ENCODE measurements around the gene MMP12. TPM values are rescaled to one million over a fixed set of nuclear protein-coding genes. Genes with fewer than 3 reads are reported as not detected.

The MMP12 gene
- total and polyA plus RNA-seq, 4 donors, result not detected

DNA sequence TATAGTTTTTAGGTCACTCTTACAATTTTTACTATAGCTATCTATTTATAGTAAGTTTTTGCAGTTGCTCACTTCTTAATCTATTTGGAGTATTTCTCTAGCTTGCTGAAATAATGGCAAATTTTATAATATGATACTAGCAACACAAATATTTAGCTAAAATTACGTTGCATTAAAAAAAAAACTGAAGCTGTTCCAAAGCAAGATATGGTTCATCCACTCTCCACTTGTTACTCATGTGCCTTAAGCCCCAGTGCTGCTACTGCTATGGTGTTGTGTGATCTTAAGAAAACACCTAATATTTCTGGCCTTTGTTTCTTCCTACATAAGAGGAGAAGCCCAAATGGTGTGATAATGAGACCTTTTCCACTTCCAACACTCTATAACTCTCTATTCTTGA, 31.9 kb downstream of the MMP12 start:
- DNase-seq (ENCODE audit: low spot score), result no peak
- Histone ChIP-seq H3K9ac (ENCODE audit: low read depth in 1 of 2, low read length in 2 of 2) (no peak overlapping the region), H3K27me3 (ENCODE audit: control insufficient read depth in 4 of 4, insufficient read depth in 4 of 4, low read length in 3 of 4) (peaks cover 0 to 2% (median 0%) of the 10 kb centered on the region in 4 donors), H3K27ac (ENCODE audit: low read depth in 1 of 2, low read length in 2 of 2) (no peak overlapping the region), H3K9me3 (ENCODE audit: control insufficient read depth in 4 of 4, low read length in 3 of 4) (no peaks in the 10 kb centered on the region), H3K4me3 (ENCODE audit: low read depth in 1 of 3, low read length in 3 of 3) (no peak overlapping the region), H3K4me1 (ENCODE audit: control insufficient read depth in 4 of 4, insufficient read depth in 4 of 4, low read length in 3 of 4) (no peaks in the 10 kb centered on the region), H3K36me3 (ENCODE audit: control insufficient read depth in 4 of 4, insufficient read depth in 3 of 4, low read depth in 1 of 4, low read length in 3 of 4) (no peaks in the 10 kb centered on the region)
- 37% methylated on average over 1 of the region's 1 CpG for WGBS
- TF ChIP-seq FOXA2 (IDR thresholded peaks at IDR 0.05) (no peak), YY1 (IDR thresholded peaks at IDR 0.05) (no peak), ATF3 (IDR thresholded peaks at IDR 0.05) (no peak), RAD21 (IDR thresholded peaks at IDR 0.05) (no peak), EGR1 (IDR thresholded peaks at IDR 0.05; ENCODE audit: low read depth in 2 of 2) (no peak), FOXA1 (IDR thresholded peaks at IDR 0.05) (no peak), GABPA (IDR thresholded peaks at IDR 0.05 in 1 of 2, conservative IDR thresholded peaks at IDR 0.05 in 1 of 2) (no peak), HNF4A (conservative IDR thresholded peaks at IDR 0.05) (no peak), TAF1 (conservative IDR thresholded peaks at IDR 0.05) (no peak), ZBTB33 (IDR thresholded peaks at IDR 0.05) (no peak), HNF4G (IDR thresholded peaks at IDR 0.05) (no peak), NR2F2 (IDR thresholded peaks at IDR 0.05) (no peak), RXRA (IDR thresholded peaks at IDR 0.05) (no peak), CTCF (IDR thresholded peaks at IDR 0.05; ENCODE audit: low read depth, low read length, missing input control) (no peak), SP1 (IDR thresholded peaks at IDR 0.05) (no peak)
- TF ChIP-seq, protein P1, sequence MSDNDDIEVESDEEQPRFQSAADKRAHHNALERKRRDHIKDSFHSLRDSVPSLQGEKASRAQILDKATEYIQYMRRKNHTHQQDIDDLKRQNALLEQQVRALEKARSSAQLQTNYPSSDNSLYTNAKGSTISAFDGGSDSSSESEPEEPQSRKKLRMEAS (IDR thresholded peaks at IDR 0.05), result no peak
- TF ChIP-seq, protein P2, sequence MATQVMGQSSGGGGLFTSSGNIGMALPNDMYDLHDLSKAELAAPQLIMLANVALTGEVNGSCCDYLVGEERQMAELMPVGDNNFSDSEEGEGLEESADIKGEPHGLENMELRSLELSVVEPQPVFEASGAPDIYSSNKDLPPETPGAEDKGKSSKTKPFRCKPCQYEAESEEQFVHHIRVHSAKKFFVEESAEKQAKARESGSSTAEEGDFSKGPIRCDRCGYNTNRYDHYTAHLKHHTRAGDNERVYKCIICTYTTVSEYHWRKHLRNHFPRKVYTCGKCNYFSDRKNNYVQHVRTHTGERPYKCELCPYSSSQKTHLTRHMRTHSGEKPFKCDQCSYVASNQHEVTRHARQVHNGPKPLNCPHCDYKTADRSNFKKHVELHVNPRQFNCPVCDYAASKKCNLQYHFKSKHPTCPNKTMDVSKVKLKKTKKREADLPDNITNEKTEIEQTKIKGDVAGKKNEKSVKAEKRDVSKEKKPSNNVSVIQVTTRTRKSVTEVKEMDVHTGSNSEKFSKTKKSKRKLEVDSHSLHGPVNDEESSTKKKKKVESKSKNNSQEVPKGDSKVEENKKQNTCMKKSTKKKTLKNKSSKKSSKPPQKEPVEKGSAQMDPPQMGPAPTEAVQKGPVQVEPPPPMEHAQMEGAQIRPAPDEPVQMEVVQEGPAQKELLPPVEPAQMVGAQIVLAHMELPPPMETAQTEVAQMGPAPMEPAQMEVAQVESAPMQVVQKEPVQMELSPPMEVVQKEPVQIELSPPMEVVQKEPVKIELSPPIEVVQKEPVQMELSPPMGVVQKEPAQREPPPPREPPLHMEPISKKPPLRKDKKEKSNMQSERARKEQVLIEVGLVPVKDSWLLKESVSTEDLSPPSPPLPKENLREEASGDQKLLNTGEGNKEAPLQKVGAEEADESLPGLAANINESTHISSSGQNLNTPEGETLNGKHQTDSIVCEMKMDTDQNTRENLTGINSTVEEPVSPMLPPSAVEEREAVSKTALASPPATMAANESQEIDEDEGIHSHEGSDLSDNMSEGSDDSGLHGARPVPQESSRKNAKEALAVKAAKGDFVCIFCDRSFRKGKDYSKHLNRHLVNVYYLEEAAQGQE (IDR thresholded peaks at IDR 0.05), result no peak

GRCh38 chr11:102840018-102840417, 34.8 kb downstream of the MMP12 start:
- no peak overlapping the region for H3K9ac ChIP-seq (ENCODE audit: low read depth in 1 of 2, low read length in 2 of 2)
- WGBS, result 59% methylated on average over 5 of the region's 5 CpGs
- H3K36me3 ChIP-seq (ENCODE audit: control insufficient read depth in 4 of 4, insufficient read depth in 3 of 4, low read depth in 1 of 4, low read length in 3 of 4), result no peaks in the 10 kb centered on the region
- H3K4me1 ChIP-seq (ENCODE audit: control insufficient read depth in 4 of 4, insufficient read depth in 4 of 4, low read length in 3 of 4), result no peaks in the 10 kb centered on the region
- H3K27ac ChIP-seq (ENCODE audit: low read depth in 1 of 2, low read length in 2 of 2), result no peak overlapping the region
- no peaks in the 10 kb centered on the region for H3K9me3 ChIP-seq (ENCODE audit: control insufficient read depth in 4 of 4, low read length in 3 of 4)
- no peak for TF ChIP-seq RAD21 (IDR thresholded peaks at IDR 0.05)
- no peak for TF ChIP-seq YY1 (IDR thresholded peaks at IDR 0.05)
- no peak for TF ChIP-seq FOXA1 (IDR thresholded peaks at IDR 0.05)
- no peak for TF ChIP-seq ATF3 (IDR thresholded peaks at IDR 0.05)
- TF ChIP-seq CTCF (IDR thresholded peaks at IDR 0.05; ENCODE audit: low read depth, low read length, missing input control), result no peak
- TF ChIP-seq NR2F2 (IDR thresholded peaks at IDR 0.05), result no peak
- no peak for TF ChIP-seq TAF1 (conservative IDR thresholded peaks at IDR 0.05)
- no peak for TF ChIP-seq HNF4A (conservative IDR thresholded peaks at IDR 0.05)
- peaks cover 0 to 2% (median 0%) of the 10 kb centered on the region in 4 donors for H3K27me3 ChIP-seq (ENCODE audit: control insufficient read depth in 4 of 4, insufficient read depth in 4 of 4, low read length in 3 of 4)
- no peak overlapping the region for H3K4me3 ChIP-seq (ENCODE audit: low read depth in 1 of 3, low read length in 3 of 3)
- no peak for DNase-seq (ENCODE audit: low spot score)
